ENCODE results near the gene ANKEF1.

- TF ChIP-seq EZH2phosphoT487 (IDR thresholded peaks at IDR 0.05; ENCODE audit: unreplicated experiment) (no peak), CTCF (conservative IDR thresholded peaks at IDR 0.05; ENCODE audit: low read depth in 2 of 2) (no peak), EZH2 (IDR thresholded peaks at IDR 0.05; ENCODE audit: low read depth, unreplicated experiment) (no peak), REST (IDR thresholded peaks at IDR 0.05; ENCODE audit: unreplicated experiment) (no peak), CREB1 (CRISPR knock-in tag; IDR thresholded peaks at IDR 0.05; ENCODE audit: low read depth) (no peak), POLR2AphosphoS5 (IDR thresholded peaks at IDR 0.05; ENCODE audit: low read depth) (no peak), JUNB (IDR thresholded peaks at IDR 0.05; ENCODE audit: unreplicated experiment) (no peak), ZNF331 (CRISPR knock-in tag; IDR thresholded peaks at IDR 0.05; ENCODE audit: low read depth) (no peak), STAT1 (IDR thresholded peaks at IDR 0.05; ENCODE audit: unreplicated experiment) (no peak), ETS1 (IDR thresholded peaks at IDR 0.05) (no peak), ZNF114 (CRISPR knock-in tag; IDR thresholded peaks at IDR 0.05) (no peak)
Measured at GRCh38 chr20:10012464-10012863, 22.3 kb upstream of the ANKEF1 start.
